GM12891 (cell line): ENCODE results near the gene GFI1.
A peak's percentile ranks its signal among the peaks of the same experiment; 100 is the strongest.

Experiments used
- DNase-seq: peaks from one replicate; pipeline ENCODE4 v3.0.0; 2011; ENCODE audit warnings: low spot score; ENCODE audit not compliant: insufficient read length
- FAIRE-seq: peaks from 2 replicates; lab custom pipeline; 2011; peaks lifted over from hg19 to GRCh38; lab: Jason Lieb, UNC
- PAX5 ChIP-seq: IDR thresholded peaks from 2 replicates; pipeline ENCODE4 v1.6.1; 2011; ENCODE audit warnings: low read length, moderate library complexity, mild to moderate bottlenecking; ENCODE audit not compliant: insufficient read depth, severe bottlenecking
- POLR2A ChIP-seq: IDR thresholded peaks from 2 replicates; pipeline ENCODE4 v1.6.1; 2011; ENCODE audit warnings: low read depth, low read length, control low read depth
- POLR2AphosphoS5 ChIP-seq: IDR thresholded peaks from 2 replicates; pipeline ENCODE4 v1.6.1; 2011; ENCODE audit warnings: low read depth, low read length, control low read depth
- POU2F2 ChIP-seq: IDR thresholded peaks from 2 replicates; pipeline ENCODE4 v1.6.1; 2011; ENCODE audit warnings: low read depth, mild to moderate bottlenecking, control low read depth, low read length, moderate library complexity
- SPI1 ChIP-seq: IDR thresholded peaks from 2 replicates; pipeline ENCODE4 v1.6.1; 2011; ENCODE audit warnings: low read depth, low read length, control low read depth
- TAF1 ChIP-seq: IDR thresholded peaks from 2 replicates; pipeline ENCODE4 v1.6.1; 2011; ENCODE audit warnings: low read depth, low read length, control low read depth

The GFI1 gene

GRCh38 chr1:92505015-92505692 is 18.4 kb upstream of the GFI1 start:
- TF ChIP-seq POU2F2 (no peak), SPI1 (no peak), POLR2AphosphoS5 (no peak), PAX5 (no peak), POLR2A (no peak), TAF1 (no peak)
- FAIRE-seq (no peak), DNase-seq (no peak)

GRCh38 chr1:92504291-92505014 is 17.7 kb upstream of the GFI1 start:
- FAIRE-seq, result peak; percentile 86

GRCh38 chr1:92503926-92504285 is 17.2 kb upstream of the GFI1 start:
- TF ChIP-seq POLR2A (no peak), TAF1 (no peak), PAX5 (no peak), POLR2AphosphoS5 (no peak), SPI1 (no peak), POU2F2 (no peak)
- FAIRE-seq, result no peak
- no peak for DNase-seq

More at GRCh38 chr1:92504291-92505014, 17.7 kb upstream of the GFI1 start:
- no peak for DNase-seq
- TF ChIP-seq POLR2AphosphoS5 (no peak), POU2F2 (no peak), POLR2A (no peak)

DNA sequence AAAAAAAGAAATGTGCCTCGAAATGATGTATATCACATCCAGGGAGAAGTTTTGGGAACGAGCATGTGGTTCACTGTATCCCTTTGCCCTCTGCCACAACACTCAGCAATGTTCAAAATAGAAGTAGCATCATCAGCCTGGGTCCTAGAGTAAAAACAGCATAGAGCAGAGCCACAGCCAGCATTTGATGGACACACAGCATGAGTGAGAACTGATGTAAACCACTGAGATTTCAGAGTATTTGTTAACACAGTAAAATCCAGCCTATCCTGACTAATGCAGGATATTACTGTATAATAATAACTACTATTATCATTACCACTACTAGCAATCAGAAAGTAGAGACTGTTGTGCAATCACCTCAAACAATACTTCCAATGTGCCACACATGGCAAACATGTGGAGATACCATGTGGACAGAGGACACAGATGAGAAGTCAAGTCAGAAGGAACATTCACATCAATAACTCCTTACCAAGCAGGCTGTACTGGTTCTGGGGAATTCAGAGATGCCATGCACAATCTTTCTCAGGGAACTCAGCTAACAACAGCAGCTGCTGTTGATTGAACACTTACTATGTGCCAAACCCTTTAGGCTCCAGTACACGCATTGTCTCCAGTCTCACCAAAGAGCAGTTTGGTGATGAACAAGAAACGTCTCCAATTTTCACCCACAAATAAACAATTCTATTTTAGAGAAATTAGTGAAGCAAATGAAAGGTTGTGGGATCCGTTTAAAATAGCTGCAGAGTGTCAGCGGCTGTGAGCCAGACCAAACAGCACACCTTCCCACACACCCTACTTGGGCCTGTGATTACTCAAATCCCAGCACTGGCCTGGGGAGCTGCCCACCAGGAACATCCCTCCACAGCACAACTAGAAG is 16.6 kb upstream of the GFI1 start:
- DNase-seq (no peak), FAIRE-seq (peak; percentile 79)
- no peak for TF ChIP-seq POLR2AphosphoS5
- TF ChIP-seq SPI1, result no peak
- TF ChIP-seq POU2F2, result no peak
- no peak for TF ChIP-seq PAX5
- no peak for TF ChIP-seq TAF1
- no peak for TF ChIP-seq POLR2A

GRCh38 chr1:92502247-92502646 is 15.5 kb upstream of the GFI1 start:
- FAIRE-seq, result peak; percentile 33
- DNase-seq, result no peak
- TF ChIP-seq POLR2AphosphoS5, result no peak
- TF ChIP-seq SPI1, result peak; percentile 45; the same call in 1 of the 2 replicates

- DNase-seq, result no peak
- TF ChIP-seq POLR2AphosphoS5, result no peak
- FAIRE-seq, result no peak
These were observed 13.8 kb upstream of the GFI1 start for GRCh38 chr1:92500552-92500951.

GRCh38 chr1:92495392-92496063 is 8.8 kb upstream of the GFI1 start:
- TF ChIP-seq PAX5, result no peak
- TF ChIP-seq SPI1, result no peak
- TF ChIP-seq TAF1, result no peak
- no peak for TF ChIP-seq POU2F2
- TF ChIP-seq POLR2AphosphoS5, result no peak
- no peak for TF ChIP-seq POLR2A
- FAIRE-seq, result no peak
- DNase-seq, result no peak

DNA sequence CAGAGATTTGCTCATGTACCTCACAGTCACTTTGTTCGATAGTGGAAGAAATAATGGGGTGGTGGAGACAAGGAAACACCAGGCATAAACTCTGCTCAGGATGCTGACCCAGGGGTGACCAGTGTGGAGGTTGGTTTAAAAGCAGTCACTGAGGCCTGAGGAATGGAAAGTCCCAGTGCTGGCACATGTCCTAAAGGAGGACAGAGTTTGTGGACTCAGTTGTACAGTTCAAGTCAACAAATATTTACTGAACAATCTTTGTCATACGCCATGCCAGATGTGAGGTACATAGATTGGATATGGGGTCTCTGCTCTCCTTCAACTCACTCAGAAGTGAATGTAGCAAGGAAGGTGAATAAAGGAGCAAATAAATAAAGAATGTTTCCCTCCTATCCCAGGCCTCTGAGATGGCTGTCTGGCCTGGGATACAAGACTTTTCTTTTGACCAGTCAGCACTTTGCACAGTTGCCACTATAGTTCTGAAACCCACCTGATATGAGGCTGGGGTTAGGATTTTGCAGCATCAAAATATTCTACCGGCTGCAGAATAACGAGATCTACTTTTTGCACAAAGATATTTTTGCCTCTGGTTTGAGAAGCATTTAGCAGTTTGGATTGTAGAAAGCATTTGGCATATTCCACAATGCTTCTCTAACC is 7.9 kb upstream of the GFI1 start:
- no peak for TF ChIP-seq POU2F2
- TF ChIP-seq POLR2AphosphoS5, result no peak
- no peak for TF ChIP-seq SPI1
- no peak for TF ChIP-seq POLR2A
- no peak for DNase-seq
- FAIRE-seq, result peak; percentile 52

- FAIRE-seq, result no peak
- TF ChIP-seq POLR2A (no peak), SPI1 (no peak), POLR2AphosphoS5 (no peak)
- no peak for DNase-seq
These were observed 6.4 kb upstream of the GFI1 start for GRCh38 chr1:92493139-92493538.

DNA sequence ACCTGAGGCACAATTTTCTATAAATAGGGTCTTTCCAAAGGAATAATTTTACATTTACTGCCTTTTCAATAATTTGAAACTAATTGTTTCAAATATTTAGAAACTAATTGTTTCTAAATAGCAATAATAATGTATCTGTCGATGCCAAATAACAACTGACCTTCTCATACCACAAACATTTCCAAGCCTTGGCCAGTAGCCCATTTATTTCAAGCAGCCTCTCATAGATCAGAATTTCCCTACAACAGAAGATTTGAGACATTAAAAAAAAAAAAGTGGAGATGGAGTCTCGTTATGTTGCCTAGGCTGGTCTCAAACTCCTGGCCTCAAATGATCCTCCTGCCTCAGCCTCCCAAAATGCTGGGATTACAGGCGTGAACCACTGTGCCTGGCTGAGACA is 2.1 kb upstream of the GFI1 start:
- FAIRE-seq, result no peak
- no peak for DNase-seq
- TF ChIP-seq TAF1, result no peak
- no peak for TF ChIP-seq POLR2AphosphoS5
- TF ChIP-seq PAX5, result no peak
- TF ChIP-seq POU2F2, result no peak
- TF ChIP-seq POLR2A, result no peak
- no peak for TF ChIP-seq SPI1
